ENCODE measurements around the gene ZC3H12C.
"Not testable (repeated sequence)": the region's sequence is repeated elsewhere in the genome, so short reads cannot be mapped to it uniquely, and the experiment has no call there.

ZC3H12C gene

DNA sequence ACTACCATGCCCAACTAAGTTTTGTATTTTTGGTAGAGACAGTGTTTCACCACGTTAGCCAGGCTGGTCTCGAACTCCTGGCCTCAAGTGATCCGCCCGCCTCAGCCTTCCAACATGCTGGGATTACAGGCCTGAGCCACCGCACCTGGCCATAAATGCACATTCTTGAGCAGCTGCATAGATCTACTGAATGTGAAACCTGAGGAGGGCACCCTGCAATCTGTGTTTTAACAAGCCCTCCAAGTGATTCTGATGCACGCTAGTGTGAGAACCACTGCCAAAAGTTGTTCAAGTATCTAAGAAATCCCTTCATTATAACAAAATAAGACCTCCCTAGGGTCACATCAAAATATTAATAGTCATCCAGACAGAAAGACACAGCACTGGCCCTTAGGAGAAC, 113.9 kb downstream of the ZC3H12C start:
- Histone ChIP-seq H3K4me3 (ENCODE audit: low read length) (no peak overlapping the region), H3K36me3 (ENCODE audit: insufficient read depth, low read length) (no peaks in the 10 kb centered on the region), H3K27ac (ENCODE audit: low read depth, low read length) (no peak overlapping the region), H3K27me3 (ENCODE audit: insufficient read depth, low read length) (no peaks in the 10 kb centered on the region), H3K9ac (ENCODE audit: low read depth, low read length) (no peak overlapping the region), H3K4me1 (ENCODE audit: insufficient read depth, low read length) (peaks cover 5% of the 10 kb centered on the region), H3K9me3 (ENCODE audit: insufficient read depth, low read depth, low read length) (no peaks in the 10 kb centered on the region)
- 93% methylated on average over 6 of the region's 6 CpGs for WGBS

DNA sequence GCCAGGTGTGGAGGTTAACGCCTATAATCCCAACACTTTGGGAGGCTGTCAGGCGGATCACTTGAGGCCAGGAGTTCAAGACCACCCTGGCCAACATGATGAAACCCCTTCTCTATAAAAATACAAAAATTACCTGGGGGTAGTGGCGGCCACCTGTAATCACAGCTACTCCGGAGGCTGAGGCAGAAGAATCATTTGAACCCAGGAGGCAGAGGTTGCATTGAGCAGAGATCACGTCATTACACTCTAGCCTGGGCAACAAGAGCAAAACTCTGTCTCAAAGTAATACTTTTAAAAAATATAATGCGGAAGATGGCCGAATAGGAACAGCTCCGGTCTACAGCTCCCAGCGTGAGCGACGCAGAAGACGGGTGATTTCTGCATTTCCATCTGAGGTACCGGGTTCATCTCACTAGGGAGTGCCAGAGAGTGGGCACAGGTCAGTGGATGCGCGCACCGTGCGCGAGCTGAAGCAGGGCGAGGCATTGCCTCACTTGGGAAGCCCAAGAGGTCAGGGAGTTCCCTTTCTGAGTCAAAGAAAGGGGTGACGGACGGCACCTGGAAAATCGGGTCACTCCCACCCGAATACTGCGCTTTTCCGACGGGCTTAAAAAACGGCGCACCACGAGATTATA, 115.6 kb downstream of the ZC3H12C start:
- Histone ChIP-seq H3K9ac (ENCODE audit: low read depth, low read length) (peak overlapping the region; percentile 72), H3K4me3 (ENCODE audit: low read length) (peak overlapping the region; percentile 49)
- H3K9me3 ChIP-seq (ENCODE audit: insufficient read depth, low read depth, low read length); H3K4me1 ChIP-seq (ENCODE audit: insufficient read depth, low read length); H3K27me3 ChIP-seq (ENCODE audit: insufficient read depth, low read length); H3K27ac ChIP-seq (ENCODE audit: low read depth, low read length); H3K36me3 ChIP-seq (ENCODE audit: insufficient read depth, low read length): not testable (repeated sequence)
- WGBS = 29% methylated on average over 22 of the region's 29 CpGs

DNA sequence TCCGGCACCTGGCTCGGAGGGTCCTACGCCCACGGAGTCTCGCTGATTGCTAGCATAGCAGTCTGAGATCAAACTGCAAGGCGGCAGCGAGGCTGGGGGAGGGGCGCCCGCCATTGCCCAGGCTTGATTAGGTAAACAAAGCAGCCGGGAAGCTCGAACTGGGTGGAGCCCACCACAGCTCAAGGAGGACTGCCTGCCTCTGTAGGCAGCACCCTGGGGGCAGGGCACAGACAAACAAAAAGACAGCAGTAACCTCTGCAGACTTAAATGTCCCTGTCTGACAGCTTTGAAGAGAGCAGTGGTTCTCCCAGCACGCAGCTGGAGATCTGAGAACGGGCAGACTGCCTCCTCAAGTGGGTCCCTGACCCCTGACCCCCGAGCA, 116.1 kb downstream of the ZC3H12C start:
- WGBS = 0% methylated on average over 10 of the region's 14 CpGs
- H3K36me3 ChIP-seq (ENCODE audit: insufficient read depth, low read length); H3K9me3 ChIP-seq (ENCODE audit: insufficient read depth, low read depth, low read length); H3K4me1 ChIP-seq (ENCODE audit: insufficient read depth, low read length); H3K27me3 ChIP-seq (ENCODE audit: insufficient read depth, low read length); H3K27ac ChIP-seq (ENCODE audit: low read depth, low read length): not testable (repeated sequence)
- Histone ChIP-seq H3K9ac (ENCODE audit: low read depth, low read length) (peak overlapping the region; percentile 72), H3K4me3 (ENCODE audit: low read length) (peak overlapping the region; percentile 49)

DNA sequence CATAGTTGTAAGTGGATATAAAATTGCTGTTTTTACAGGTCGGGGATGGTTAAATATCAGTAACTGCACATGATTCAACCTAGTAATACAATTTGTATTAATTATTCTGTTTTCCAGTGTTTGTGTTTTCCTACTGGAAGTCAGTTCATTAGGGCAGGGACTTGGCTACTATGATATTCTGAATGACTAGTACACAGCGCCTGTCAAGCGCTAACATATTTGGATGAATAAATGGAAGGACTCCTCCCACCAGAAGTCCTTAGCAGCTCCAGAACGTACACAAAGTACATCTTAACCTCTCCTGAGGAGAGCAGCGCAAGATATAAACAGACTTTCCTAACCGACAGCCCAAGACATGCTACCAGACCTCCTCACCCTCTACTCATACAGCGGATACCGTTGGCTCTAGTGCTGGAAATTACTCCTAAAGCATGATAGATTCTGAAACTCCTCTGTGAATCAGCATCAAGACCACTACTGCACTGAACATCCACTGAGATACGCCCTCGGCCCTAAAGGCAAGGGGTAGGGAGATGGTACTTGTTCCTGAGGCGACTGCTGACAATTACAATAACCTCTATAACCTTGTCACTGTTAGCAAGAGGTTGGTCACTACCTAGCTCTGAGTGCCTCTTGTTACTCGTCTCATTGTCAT, 124.2 kb downstream of the ZC3H12C start:
- H3K4me3 ChIP-seq (ENCODE audit: low read length) = no peak overlapping the region
- no peaks in the 10 kb centered on the region for H3K27me3 ChIP-seq (ENCODE audit: insufficient read depth, low read length)
- WGBS = 90% methylated on average over 11 of the region's 12 CpGs

DNA sequence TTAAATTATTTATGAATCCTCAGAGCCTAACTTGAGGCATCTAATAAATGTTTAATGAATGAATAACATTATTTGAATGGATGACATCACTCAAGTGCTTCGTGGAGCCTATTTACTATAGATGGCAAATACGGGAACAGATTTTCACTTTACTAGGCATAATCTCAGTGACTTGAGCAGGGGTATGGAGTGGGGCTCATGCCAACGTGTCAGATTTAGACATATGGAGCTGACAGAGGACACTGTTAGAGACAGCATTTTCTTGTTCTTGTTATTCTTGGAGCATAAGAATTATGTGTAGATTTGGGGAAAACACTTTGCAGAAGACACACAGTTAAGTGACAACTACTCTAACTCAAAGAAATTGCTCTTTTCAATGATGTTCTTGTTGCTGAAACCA, 124.7 kb downstream of the ZC3H12C start:
- WGBS = 87% methylated on average over 3 of the region's 3 CpGs
- no peak overlapping the region for H3K27ac ChIP-seq (ENCODE audit: low read depth, low read length)

More for the DNA sequence above, 124.2 kb downstream of the ZC3H12C start:
- Histone ChIP-seq H3K27ac (ENCODE audit: low read depth, low read length) (no peak overlapping the region), H3K36me3 (ENCODE audit: insufficient read depth, low read length) (no peaks in the 10 kb centered on the region), H3K9me3 (ENCODE audit: insufficient read depth, low read depth, low read length) (no peaks in the 10 kb centered on the region), H3K4me1 (ENCODE audit: insufficient read depth, low read length) (no peaks in the 10 kb centered on the region), H3K9ac (ENCODE audit: low read depth, low read length) (no peak overlapping the region)

DNA sequence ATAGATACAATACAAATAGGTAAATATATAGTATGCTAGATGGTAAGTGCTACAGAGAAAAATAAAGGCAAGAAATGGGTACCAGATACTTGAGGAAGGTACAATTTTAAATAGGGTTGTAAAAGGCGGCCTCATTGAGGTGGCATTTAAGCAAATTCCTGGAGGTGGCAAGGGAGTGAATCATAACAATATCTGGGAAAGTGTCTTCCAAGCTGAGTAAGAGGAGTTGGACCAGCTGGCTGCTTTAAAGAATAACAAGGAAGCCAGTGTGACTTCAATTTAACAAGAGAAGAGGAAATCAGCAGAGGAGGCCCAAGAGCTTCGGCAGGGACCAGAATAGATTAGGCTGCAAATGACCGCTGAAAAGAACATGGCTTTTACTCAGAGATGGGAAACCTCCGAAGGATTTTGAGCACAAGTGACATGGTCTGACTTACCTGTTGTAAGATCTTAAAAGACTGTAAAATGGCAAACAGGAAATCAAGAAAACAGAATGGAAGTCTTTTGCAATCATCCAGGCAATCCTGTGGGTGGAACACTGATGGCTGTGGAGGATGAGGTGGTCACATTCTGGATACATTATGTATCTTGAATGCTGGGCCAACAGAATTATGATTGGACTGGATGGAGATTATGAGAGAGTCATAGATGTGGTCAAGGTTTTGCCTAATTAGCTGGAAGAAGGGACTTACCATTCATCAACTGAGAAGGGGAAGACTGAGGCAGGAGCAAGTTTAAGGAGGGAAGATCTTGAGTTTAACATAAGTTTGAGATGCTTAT, 126.0 kb downstream of the ZC3H12C start:
- Histone ChIP-seq H3K4me1 (ENCODE audit: insufficient read depth, low read length) (no peaks in the 10 kb centered on the region), H3K9me3 (ENCODE audit: insufficient read depth, low read depth, low read length) (no peaks in the 10 kb centered on the region), H3K36me3 (ENCODE audit: insufficient read depth, low read length) (no peaks in the 10 kb centered on the region), H3K4me3 (ENCODE audit: low read length) (no peak overlapping the region), H3K9ac (ENCODE audit: low read depth, low read length) (no peak overlapping the region), H3K27me3 (ENCODE audit: insufficient read depth, low read length) (no peaks in the 10 kb centered on the region), H3K27ac (ENCODE audit: low read depth, low read length) (no peak overlapping the region)
- 93% methylated on average over 4 of the region's 4 CpGs for WGBS

More for the DNA sequence above, 124.7 kb downstream of the ZC3H12C start:
- no peaks in the 10 kb centered on the region for H3K27me3 ChIP-seq (ENCODE audit: insufficient read depth, low read length)
- no peaks in the 10 kb centered on the region for H3K9me3 ChIP-seq (ENCODE audit: insufficient read depth, low read depth, low read length)
- H3K4me1 ChIP-seq (ENCODE audit: insufficient read depth, low read length) = no peaks in the 10 kb centered on the region
- H3K4me3 ChIP-seq (ENCODE audit: low read length) = no peak overlapping the region
- H3K9ac ChIP-seq (ENCODE audit: low read depth, low read length) = no peak overlapping the region
- H3K36me3 ChIP-seq (ENCODE audit: insufficient read depth, low read length) = no peaks in the 10 kb centered on the region

Data from HUES64 (cell line).